Fibroblast of lung (primary cell): ENCODE data around the gene KICS2.

Source experiments
- EZH2 ChIP-seq: IDR thresholded peaks from 2 replicates; pipeline ENCODE4 v1.5.1; 2012; ENCODE audit warnings: low read length, control low read depth, mild to moderate bottlenecking; ENCODE audit errors: missing control alignments
- TF ChIP-seq, protein P1 (sequence below), 2 donors: IDR thresholded peaks in 1 of 2; conservative IDR thresholded peaks in 1 of 2; 1 replicate in 1 of 2; 2 replicates in 1 of 2; pipeline ENCODE4 v1.5.1; 2011 to 2012; ENCODE audit warnings: low read length in 2 of 2, control low read depth in 1 of 2, inconsistent platforms in 1 of 2, low read depth in 1 of 2, mild to moderate bottlenecking in 1 of 2

- TF ChIP-seq, protein P1, sequence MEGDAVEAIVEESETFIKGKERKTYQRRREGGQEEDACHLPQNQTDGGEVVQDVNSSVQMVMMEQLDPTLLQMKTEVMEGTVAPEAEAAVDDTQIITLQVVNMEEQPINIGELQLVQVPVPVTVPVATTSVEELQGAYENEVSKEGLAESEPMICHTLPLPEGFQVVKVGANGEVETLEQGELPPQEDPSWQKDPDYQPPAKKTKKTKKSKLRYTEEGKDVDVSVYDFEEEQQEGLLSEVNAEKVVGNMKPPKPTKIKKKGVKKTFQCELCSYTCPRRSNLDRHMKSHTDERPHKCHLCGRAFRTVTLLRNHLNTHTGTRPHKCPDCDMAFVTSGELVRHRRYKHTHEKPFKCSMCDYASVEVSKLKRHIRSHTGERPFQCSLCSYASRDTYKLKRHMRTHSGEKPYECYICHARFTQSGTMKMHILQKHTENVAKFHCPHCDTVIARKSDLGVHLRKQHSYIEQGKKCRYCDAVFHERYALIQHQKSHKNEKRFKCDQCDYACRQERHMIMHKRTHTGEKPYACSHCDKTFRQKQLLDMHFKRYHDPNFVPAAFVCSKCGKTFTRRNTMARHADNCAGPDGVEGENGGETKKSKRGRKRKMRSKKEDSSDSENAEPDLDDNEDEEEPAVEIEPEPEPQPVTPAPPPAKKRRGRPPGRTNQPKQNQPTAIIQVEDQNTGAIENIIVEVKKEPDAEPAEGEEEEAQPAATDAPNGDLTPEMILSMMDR (conservative IDR thresholded peaks at IDR 0.05 in 1 of 2, IDR thresholded peaks at IDR 0.05 in 1 of 2; ENCODE audit: low read depth in 1 of 2, low read length in 2 of 2), result no peak
- no peak for TF ChIP-seq EZH2
These were observed 37.9 kb downstream of the KICS2 start for GRCh38 chr12:64184216-64184615.
